ENCODE results near the gene C22orf39.
"Not testable (repeated sequence)": the region's sequence is repeated elsewhere in the genome, so short reads cannot be mapped to it uniquely, and the experiment has no call there.

The C22orf39 gene

GRCh38 chr22:19442166-19442565 is 5.3 kb downstream of the C22orf39 start:
- in situ Hi-C loops (cut with MboI; ENCODE audit: low sequenced_read_pairs, unreplicated experiment) = no loop called here
- TF ChIP-seq, protein P1, sequence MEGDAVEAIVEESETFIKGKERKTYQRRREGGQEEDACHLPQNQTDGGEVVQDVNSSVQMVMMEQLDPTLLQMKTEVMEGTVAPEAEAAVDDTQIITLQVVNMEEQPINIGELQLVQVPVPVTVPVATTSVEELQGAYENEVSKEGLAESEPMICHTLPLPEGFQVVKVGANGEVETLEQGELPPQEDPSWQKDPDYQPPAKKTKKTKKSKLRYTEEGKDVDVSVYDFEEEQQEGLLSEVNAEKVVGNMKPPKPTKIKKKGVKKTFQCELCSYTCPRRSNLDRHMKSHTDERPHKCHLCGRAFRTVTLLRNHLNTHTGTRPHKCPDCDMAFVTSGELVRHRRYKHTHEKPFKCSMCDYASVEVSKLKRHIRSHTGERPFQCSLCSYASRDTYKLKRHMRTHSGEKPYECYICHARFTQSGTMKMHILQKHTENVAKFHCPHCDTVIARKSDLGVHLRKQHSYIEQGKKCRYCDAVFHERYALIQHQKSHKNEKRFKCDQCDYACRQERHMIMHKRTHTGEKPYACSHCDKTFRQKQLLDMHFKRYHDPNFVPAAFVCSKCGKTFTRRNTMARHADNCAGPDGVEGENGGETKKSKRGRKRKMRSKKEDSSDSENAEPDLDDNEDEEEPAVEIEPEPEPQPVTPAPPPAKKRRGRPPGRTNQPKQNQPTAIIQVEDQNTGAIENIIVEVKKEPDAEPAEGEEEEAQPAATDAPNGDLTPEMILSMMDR (IDR thresholded peaks at IDR 0.05; ENCODE audit: borderline replicate concordance, control extremely low read depth, extremely low read depth, insufficient read depth, missing control alignments) = no peak
- DNase-seq (ENCODE audit: low spot score) = no peak

GRCh38 chr22:19440411-19441195 is 6.9 kb downstream of the C22orf39 start:
- in situ Hi-C loops (cut with MboI; ENCODE audit: low sequenced_read_pairs, unreplicated experiment) = no loop called here
- DNase-seq (ENCODE audit: low spot score) = no peak

GRCh38 chr22:19438298-19438697 is 9.2 kb downstream of the C22orf39 start:
- TF ChIP-seq, protein P1 (IDR thresholded peaks at IDR 0.05; ENCODE audit: borderline replicate concordance, control extremely low read depth, extremely low read depth, insufficient read depth, missing control alignments) = no peak

More at GRCh38 chr22:19440411-19441195, 6.9 kb downstream of the C22orf39 start:
- TF ChIP-seq, protein P1 (IDR thresholded peaks at IDR 0.05; ENCODE audit: borderline replicate concordance, control extremely low read depth, extremely low read depth, insufficient read depth, missing control alignments) = no peak

GRCh38 chr22:19436444-19437161 is 10.9 kb downstream of the C22orf39 start:
- in situ Hi-C loops (cut with MboI; ENCODE audit: low sequenced_read_pairs, unreplicated experiment); DNase-seq (ENCODE audit: low spot score): not testable (repeated sequence)

More at GRCh38 chr22:19438298-19438697, 9.2 kb downstream of the C22orf39 start:
- in situ Hi-C loops (cut with MboI; ENCODE audit: low sequenced_read_pairs, unreplicated experiment) = no loop called here
- DNase-seq (ENCODE audit: low spot score) = no peak

DNA sequence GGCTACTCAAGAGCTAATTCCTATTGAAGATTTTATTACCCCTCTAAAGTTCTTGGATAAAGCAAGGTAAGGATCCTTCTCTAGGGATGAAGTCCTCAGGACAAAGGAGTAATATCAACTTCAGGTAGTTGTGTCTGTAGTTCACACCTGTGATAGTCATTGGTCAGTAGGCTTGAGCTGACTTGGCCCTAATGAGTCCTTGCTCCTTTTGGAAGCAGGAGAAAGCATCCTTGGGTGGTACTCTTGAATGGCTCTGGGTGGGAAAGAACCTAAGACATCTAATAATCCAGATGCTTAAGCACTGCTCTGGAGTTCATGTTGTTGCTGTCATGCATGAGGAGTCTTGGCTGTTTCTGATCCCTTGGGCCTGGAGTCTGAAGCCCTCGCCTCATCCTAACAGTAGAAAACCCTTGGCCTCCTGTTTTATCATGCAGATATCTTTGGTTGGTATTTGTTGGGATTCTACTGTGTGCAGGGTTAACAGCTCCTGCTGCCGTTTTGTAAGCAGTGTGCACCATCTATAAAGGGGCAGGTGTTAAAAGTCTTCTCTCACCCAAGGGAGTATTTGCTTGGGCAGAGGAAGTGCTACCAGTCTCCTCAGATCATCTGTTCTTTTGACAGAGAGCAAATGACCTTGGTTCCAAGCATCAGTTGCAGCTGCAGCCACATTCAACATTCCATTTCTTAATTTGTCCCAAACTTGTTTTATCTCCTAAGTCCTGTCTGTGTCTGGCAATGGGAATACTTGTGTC is 12.5 kb downstream of the C22orf39 start:
- DNase-seq (ENCODE audit: low spot score) = no peak
- TF ChIP-seq, protein P1 (IDR thresholded peaks at IDR 0.05; ENCODE audit: borderline replicate concordance, control extremely low read depth, extremely low read depth, insufficient read depth, missing control alignments) = no peak
- in situ Hi-C loops (cut with MboI; ENCODE audit: low sequenced_read_pairs, unreplicated experiment) = no loop called here

DNA sequence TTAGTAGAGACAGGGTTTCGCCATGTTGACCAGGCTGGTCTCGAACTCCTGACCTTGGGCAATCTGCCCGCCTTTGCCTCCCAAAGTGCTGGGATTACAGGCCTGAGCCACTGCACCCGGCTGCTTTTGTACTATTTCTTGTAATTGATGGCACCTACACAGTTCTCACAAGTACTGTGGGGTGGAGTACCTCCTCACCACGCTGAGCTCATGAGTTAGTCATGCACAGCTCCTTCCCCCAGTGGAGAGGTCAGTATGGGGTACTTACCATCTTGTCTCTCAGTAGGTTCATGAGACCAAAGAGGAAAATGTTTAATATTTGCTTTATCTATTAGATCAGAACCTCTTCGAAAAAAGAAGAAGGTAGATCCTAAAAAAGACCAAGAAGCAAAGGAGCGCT is 13.1 kb downstream of the C22orf39 start:
- TF ChIP-seq, protein P1 (IDR thresholded peaks at IDR 0.05; ENCODE audit: borderline replicate concordance, control extremely low read depth, extremely low read depth, insufficient read depth, missing control alignments) = no peak
- in situ Hi-C loops (cut with MboI; ENCODE audit: low sequenced_read_pairs, unreplicated experiment) = no loop called here
- no peak for DNase-seq (ENCODE audit: low spot score)
